Dendritic cell treated with granulocyte-macrophage colony-stimulating factor and Interleukin-4, amounts not matched to agents 40 ng/mL and 50 ng/mL, for 4 days (primary cell): ENCODE results near the gene COL4A2.

ENCODE experiments used
- H3K27ac Mint-ChIP-seq: one replicate; pipeline ENCODE4 v1.8.0; 2022; ENCODE audit warnings: mild to moderate bottlenecking, mixed read lengths
- H3K27me3 Mint-ChIP-seq: one replicate; pipeline ENCODE4 v1.8.0; 2022; ENCODE audit warnings: mild to moderate bottlenecking, mixed read lengths
- H3K36me3 Mint-ChIP-seq: one replicate; pipeline ENCODE4 v1.8.0; 2022; ENCODE audit warnings: low read depth, mixed read lengths
- H3K4me1 Mint-ChIP-seq: one replicate; pipeline ENCODE4 v1.8.0; 2022; ENCODE audit warnings: low read depth, mixed read lengths
- H3K4me3 Mint-ChIP-seq: one replicate; pipeline ENCODE4 v1.8.0; 2022; ENCODE audit warnings: mild to moderate bottlenecking, moderate library complexity, mixed read lengths
- H3K9me3 Mint-ChIP-seq: one replicate; pipeline ENCODE4 v1.8.0; 2022; ENCODE audit warnings: mixed read lengths
- intact Hi-C: fragments of 100-400 bp; cut with micrococcal nuclease; formaldehyde crosslinking; loops from one replicate; pipeline ENCODE4 v1.15.0; 2022

COL4A2 gene

DNA sequence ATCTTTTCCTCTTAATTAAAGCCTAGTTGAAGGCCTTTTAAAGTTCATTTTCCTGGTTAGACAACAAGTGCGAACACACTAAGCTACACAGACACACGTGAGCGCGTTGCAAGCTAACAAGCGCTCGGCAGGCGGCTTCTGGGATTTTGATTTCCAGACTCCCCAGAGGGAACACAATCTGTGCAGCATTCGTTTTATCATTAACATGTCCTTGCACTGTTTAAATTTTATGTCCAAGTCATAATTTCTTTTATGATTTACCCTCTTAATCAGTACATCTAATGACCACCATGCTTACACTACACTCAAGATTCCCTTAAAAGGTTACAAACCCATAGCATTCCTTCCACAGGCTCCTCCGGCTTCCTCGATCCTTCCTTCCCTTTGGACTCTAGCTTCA is 16.9 kb upstream of the COL4A2 start:
- H3K4me1 Mint-ChIP-seq: no peaks in the 10 kb centered on the region
- no peaks in the 10 kb centered on the region for H3K9me3 Mint-ChIP-seq
- intact Hi-C loops: no loop called here
- no peaks in the 10 kb centered on the region for H3K36me3 Mint-ChIP-seq
- no peak overlapping the region for H3K27ac Mint-ChIP-seq
- no peak overlapping the region for H3K4me3 Mint-ChIP-seq
- H3K27me3 Mint-ChIP-seq: peaks cover 6% of the 10 kb centered on the region

DNA sequence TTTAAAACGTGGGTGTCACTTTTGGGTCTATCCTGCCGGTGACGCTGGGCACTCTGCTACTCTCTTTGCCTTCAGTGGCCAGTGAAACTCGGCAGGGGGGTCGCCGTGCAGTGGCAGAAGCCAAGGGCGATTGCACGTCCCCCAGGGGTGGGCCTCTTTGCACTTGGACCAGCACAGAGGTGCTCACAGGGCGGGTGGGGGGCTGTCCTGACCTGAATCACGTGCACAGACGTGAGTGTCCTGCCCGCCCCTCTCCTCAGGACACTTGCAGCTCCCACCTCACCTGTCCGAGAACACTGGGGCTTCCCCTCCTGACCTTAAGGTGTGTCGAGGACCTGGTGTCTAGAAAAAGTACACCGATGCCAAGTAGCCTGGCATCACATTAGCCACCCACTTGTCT is 16.3 kb upstream of the COL4A2 start:
- H3K36me3 Mint-ChIP-seq: no peaks in the 10 kb centered on the region
- H3K4me3 Mint-ChIP-seq: no peak overlapping the region
- no peak overlapping the region for H3K27ac Mint-ChIP-seq
- H3K27me3 Mint-ChIP-seq: peaks cover 12% of the 10 kb centered on the region
- intact Hi-C loops: no loop called here
- H3K9me3 Mint-ChIP-seq: no peaks in the 10 kb centered on the region
- no peaks in the 10 kb centered on the region for H3K4me1 Mint-ChIP-seq

DNA sequence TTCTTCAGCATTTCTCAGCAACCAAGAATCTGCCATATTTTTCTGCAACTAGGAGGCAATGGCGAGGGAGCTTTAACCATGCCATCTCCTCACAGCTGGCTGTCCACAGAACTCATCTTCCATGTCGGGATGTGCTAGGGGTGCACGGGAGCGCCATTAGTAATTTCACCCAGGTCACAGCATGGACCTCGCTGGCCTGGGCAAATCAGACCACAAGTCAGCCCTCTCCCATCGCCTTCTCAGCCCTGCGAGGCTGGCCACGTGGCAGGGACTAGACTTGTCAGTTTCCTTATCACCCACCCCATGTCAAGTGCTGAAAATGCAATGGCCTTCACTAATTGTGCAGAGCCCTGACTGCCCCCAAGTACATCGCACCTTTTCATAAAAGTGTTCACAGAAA is 15.8 kb upstream of the COL4A2 start:
- no peak overlapping the region for H3K4me3 Mint-ChIP-seq
- H3K27me3 Mint-ChIP-seq: peaks cover 12% of the 10 kb centered on the region
- no peaks in the 10 kb centered on the region for H3K4me1 Mint-ChIP-seq
- no peaks in the 10 kb centered on the region for H3K36me3 Mint-ChIP-seq
- intact Hi-C loops: no loop called here
- H3K9me3 Mint-ChIP-seq: no peaks in the 10 kb centered on the region
- no peak overlapping the region for H3K27ac Mint-ChIP-seq

DNA sequence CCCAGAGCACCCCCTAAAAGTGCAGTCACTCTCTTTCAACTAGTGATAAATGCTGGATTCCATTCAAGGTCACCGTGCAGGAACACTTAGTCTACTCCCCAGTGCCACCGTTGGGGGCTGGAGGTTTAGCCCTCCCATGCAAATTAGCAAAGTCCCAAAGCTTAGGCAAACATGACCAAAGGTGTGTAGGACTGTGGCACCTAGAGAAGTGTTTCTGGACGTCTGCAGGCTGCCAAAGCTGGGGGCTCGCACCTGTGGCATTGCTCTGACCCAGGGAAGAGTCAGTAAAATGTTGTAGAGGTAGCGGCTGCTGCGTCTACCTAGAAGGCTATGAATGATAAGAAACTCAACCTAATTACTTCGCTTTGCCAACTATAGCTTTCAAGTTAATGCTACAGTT is 14.0 kb upstream of the COL4A2 start:
- Mint-ChIP-seq H3K36me3 (no peaks in the 10 kb centered on the region), H3K27ac (no peak overlapping the region), H3K27me3 (peaks cover 22% of the 10 kb centered on the region), H3K4me1 (no peaks in the 10 kb centered on the region), H3K4me3 (no peak overlapping the region), H3K9me3 (no peaks in the 10 kb centered on the region)
- intact Hi-C loops: no loop called here

DNA sequence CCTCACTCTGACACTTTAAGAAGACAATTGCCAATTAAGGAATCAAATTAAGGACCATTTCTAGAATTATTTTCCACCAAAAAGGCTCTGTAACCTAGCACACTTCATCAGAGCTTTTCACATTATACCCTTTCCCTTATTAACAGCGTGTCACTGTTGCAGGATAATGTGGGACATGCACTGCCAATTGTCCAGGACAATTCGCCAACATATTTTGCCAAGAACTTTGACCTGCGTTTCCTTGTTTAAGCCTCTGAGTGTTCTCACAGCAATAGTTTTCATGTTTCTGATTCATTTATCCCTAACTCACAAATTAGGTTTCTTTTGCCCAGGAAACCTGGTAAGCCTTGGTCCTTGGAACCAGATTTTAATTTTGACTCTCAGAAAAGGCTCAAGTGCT is 13.4 kb upstream of the COL4A2 start:
- no peaks in the 10 kb centered on the region for H3K4me1 Mint-ChIP-seq
- intact Hi-C loops: no loop called here
- no peak overlapping the region for H3K4me3 Mint-ChIP-seq
- no peak overlapping the region for H3K27ac Mint-ChIP-seq
- no peaks in the 10 kb centered on the region for H3K36me3 Mint-ChIP-seq
- no peaks in the 10 kb centered on the region for H3K9me3 Mint-ChIP-seq
- peaks cover 26% of the 10 kb centered on the region for H3K27me3 Mint-ChIP-seq

DNA sequence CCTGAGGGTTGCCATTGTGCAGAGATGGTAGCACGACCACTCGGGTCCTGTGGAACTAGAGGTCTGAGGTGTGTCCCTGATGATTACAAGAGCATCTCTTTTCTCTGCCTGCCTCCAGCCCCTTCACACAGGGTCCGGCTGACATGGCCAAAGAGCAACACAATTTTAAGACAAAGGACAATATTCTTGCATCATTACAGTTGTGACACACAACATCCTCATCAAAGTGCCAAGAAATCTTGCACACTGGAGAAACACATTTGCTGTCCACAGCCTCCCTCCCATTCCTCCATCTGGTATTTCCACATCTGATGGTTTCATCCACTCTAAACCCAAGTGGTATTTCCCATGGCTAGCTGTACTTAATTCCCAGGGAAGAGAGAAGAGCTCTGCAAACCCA is 12.9 kb upstream of the COL4A2 start:
- intact Hi-C loops: no loop called here
- H3K27me3 Mint-ChIP-seq: peaks cover 31% of the 10 kb centered on the region
- H3K4me3 Mint-ChIP-seq: no peak overlapping the region
- no peak overlapping the region for H3K27ac Mint-ChIP-seq
- no peaks in the 10 kb centered on the region for H3K4me1 Mint-ChIP-seq
- H3K9me3 Mint-ChIP-seq: no peaks in the 10 kb centered on the region
- no peaks in the 10 kb centered on the region for H3K36me3 Mint-ChIP-seq

DNA sequence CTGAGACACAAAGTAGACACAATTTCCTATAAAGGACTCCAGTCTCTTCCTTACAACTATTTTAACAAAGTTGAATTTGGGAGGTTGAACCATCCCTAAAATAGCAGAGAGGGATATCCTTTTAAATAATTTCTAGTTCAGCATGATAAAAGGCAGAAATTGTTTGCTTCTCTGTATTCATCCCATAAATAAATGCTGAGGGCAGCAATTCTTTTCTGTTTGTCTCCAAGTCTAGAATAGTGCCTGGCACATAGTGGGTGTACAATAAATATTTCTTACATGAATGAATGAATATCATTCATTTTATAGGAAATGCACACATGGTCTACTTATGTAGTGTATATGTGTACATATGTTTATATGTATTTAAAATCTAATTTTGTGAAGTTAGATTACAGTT is 12.5 kb upstream of the COL4A2 start:
- intact Hi-C loops: no loop called here
- Mint-ChIP-seq H3K9me3 (no peaks in the 10 kb centered on the region), H3K4me3 (no peak overlapping the region), H3K36me3 (no peaks in the 10 kb centered on the region), H3K27me3 (peaks cover 35% of the 10 kb centered on the region), H3K27ac (no peak overlapping the region), H3K4me1 (no peaks in the 10 kb centered on the region)

DNA sequence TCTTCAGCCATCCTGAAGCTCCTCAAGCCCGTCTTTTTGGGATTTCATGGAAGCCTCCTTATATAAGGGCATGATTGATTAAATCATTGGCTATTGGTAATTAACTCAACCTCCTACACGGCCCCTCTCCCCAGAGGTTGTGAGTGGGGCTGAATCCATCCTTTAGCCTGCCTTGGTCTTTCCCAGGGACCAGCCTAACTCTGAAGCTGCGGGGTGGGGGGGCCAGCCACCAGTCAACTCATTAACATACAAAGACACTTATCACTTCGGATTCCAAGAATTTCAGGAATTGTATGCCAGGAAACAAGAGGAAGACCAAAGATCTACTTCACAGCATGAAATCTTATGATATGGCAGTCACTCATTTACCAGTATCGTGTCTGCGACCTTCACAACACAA is 10.1 kb upstream of the COL4A2 start:
- H3K27me3 Mint-ChIP-seq: peaks cover 44% of the 10 kb centered on the region
- H3K27ac Mint-ChIP-seq: no peak overlapping the region
- intact Hi-C loops: no loop called here
- H3K9me3 Mint-ChIP-seq: no peaks in the 10 kb centered on the region
- H3K4me1 Mint-ChIP-seq: no peaks in the 10 kb centered on the region
- no peak overlapping the region for H3K4me3 Mint-ChIP-seq
- H3K36me3 Mint-ChIP-seq: no peaks in the 10 kb centered on the region

DNA sequence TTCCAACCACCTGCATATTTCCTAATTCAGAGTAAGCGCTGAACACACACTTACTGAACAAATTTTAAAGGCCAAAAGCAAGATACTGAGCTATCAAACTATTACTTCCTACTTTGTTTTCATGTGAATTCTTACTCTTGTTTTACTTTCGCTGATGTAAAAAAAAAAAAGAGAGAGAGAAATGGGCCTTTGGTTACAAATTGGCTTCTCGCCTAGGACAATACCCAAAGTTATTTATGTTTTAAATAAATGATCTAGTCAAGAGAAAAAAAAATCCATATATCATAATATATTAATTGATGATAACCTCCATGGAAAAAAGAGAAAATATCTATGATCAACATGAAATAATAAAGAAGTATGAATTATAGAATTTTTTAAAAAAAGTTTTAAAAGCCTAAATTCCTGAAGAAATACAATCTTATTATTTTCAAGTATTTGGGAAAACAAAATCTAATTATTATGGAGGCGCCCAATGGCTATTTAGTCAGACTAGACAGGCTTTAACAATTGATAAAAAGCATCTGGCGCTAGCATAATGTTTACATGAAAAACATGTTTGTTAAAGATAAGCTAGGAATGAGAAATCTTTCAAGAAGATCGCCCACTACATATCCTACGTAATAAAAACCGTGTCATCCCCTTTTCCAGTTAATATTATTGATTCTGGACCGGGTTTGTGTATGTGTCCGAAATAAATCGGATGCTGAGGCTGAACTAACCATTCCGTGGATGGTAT is 9.1 kb upstream of the COL4A2 start:
- intact Hi-C loops: no loop called here
- H3K27me3 Mint-ChIP-seq: peaks cover 46% of the 10 kb centered on the region

DNA sequence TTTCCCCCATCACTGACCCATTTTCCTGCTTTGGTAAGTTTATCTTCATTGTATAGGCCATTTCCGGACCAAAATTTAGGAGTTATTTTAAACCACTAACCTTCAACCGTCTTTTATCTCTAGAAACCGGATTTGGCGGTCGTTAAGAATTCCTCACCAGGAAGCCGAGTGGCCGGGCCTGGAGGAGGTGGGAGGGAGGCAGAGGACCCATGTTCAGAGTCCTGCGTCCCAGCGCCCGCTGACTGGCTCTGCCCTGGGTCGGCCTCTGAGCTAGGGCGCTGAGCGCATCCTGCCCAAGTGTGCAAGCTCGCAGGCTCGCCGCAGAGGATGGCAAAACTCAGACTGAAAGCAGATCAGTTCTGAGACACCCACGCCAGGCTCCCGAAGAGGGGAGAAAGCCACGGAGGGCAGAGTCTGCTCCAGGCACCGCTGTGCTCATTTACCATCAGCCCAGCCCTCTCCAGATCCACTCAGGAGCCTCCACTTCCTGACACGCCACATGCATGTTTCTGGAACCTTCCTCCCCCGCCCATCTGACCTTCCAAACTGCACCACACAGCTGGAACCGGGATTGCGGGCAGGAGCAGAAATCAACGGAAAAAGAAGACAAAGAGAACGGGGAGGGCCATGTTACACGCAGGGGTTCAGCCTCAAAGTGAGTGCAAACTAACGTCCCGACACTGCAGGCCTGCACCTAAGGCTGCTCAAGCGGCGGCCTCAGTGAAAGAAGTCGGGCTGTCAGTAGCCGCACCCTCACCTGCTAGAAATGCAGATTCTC is 8.4 kb upstream of the COL4A2 start:
- intact Hi-C loops: no loop called here

More for the DNA sequence above, 9.1 kb upstream of the COL4A2 start:
- H3K4me1 Mint-ChIP-seq: no peaks in the 10 kb centered on the region
- H3K27ac Mint-ChIP-seq: no peak overlapping the region
- H3K9me3 Mint-ChIP-seq: no peaks in the 10 kb centered on the region
- H3K36me3 Mint-ChIP-seq: no peaks in the 10 kb centered on the region
- H3K4me3 Mint-ChIP-seq: no peak overlapping the region

DNA sequence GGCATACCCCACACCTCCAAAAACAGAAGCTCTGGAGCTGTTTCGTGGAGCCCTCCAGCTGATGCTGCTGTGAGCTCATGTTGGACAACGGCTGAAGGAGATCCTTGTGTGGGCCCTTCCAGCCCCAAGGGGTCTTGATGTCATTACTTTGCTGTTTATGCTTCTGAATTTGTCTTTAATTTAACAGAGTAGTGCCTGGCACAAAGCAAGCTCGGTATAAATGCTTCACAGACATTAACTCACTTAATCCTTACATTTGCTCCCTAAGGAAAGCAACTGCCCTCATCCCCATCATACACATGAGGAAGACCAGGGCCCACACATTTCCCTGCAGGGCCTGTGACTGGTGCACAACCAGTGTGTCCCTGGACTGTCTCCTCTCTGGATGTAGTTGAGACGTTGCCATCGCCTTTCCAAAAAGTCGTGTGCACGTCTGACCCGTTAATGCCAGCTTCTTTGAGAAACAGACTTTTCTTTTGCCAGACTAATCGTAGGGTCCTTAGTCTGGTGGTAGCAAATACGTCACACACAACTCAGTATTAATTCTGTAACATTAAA is 7.7 kb upstream of the COL4A2 start:
- intact Hi-C loops: no loop called here

More for the DNA sequence above, 8.4 kb upstream of the COL4A2 start:
- Mint-ChIP-seq H3K9me3 (no peaks in the 10 kb centered on the region), H3K4me1 (no peaks in the 10 kb centered on the region), H3K27ac (no peak overlapping the region), H3K36me3 (no peaks in the 10 kb centered on the region), H3K4me3 (no peak overlapping the region), H3K27me3 (peaks cover 52% of the 10 kb centered on the region)

GRCh38 chr13:110300090-110300815 is 6.8 kb upstream of the COL4A2 start:
- Mint-ChIP-seq H3K4me3 (no peak overlapping the region), H3K9me3 (no peaks in the 10 kb centered on the region), H3K27ac (no peak overlapping the region), H3K27me3 (peaks cover 62% of the 10 kb centered on the region), H3K36me3 (no peaks in the 10 kb centered on the region), H3K4me1 (no peaks in the 10 kb centered on the region)
- intact Hi-C loops: no loop called here

More for the DNA sequence above, 7.7 kb upstream of the COL4A2 start:
- H3K4me1 Mint-ChIP-seq: no peaks in the 10 kb centered on the region
- H3K36me3 Mint-ChIP-seq: no peaks in the 10 kb centered on the region
- no peak overlapping the region for H3K4me3 Mint-ChIP-seq
- H3K27ac Mint-ChIP-seq: no peak overlapping the region
- no peaks in the 10 kb centered on the region for H3K9me3 Mint-ChIP-seq
- peaks cover 55% of the 10 kb centered on the region for H3K27me3 Mint-ChIP-seq

- intact Hi-C loops: no loop called here
- Mint-ChIP-seq H3K4me1 (no peaks in the 10 kb centered on the region), H3K27me3 (peaks cover 64% of the 10 kb centered on the region), H3K4me3 (no peak overlapping the region), H3K36me3 (no peaks in the 10 kb centered on the region), H3K9me3 (no peaks in the 10 kb centered on the region), H3K27ac (no peak overlapping the region)
Measured at GRCh38 chr13:110301083-110301482, 6.0 kb upstream of the COL4A2 start.
